Panc1 (cell line): ENCODE results near the gene ABAT. TPM values are rescaled to one million over a fixed set of nuclear protein-coding genes. Genes with fewer than 3 reads are reported as not detected.

Experiments
- ATAC-seq: fragments of 200-7000 bp; cut with Tn5 transposase; 2 replicates; pipeline ENCODE4 v1.9.1; 2020; ENCODE audit warnings: mild to moderate bottlenecking, moderate library complexity
- BruUV-seq: library from RNA; stranded (reverse); fragments of 400-500 nt; replicated peaks from 2 replicates; lab custom pipeline; 2021; lab: Mats Ljungman, UMichigan
- CTCF ChIA-PET: fragments of 300-600 bp; sonication (Branson Sonifier 250); formaldehyde crosslinking; loops from one replicate; lab custom pipeline; 2022; ENCODE audit warnings: antibody characterized with exemption; lab: Charles Lee
- POLR2A ChIA-PET: fragments of 300-600 bp; sonication (Branson Sonifier 250); formaldehyde crosslinking; loops from one replicate; lab custom pipeline; 2022; ENCODE audit warnings: antibody characterized with exemption; lab: Charles Lee
- DNase-seq: peaks from one replicate; pipeline ENCODE4 v3.0.0-alpha.2; 2010; ENCODE audit warnings: low read depth, low spot score
- H3K27ac ChIP-seq: 2 replicates; pipeline ENCODE4 v1.5.1; 2011; ENCODE audit warnings: mild to moderate bottlenecking, low read length, inconsistent platforms
- H3K27me3 ChIP-seq: fragments of 200-500 bp; sonication (Bioruptor generic); 2 replicates; pipeline ENCODE4 v1.6.0; 2014; ENCODE audit warnings: low read length, inconsistent platforms; ENCODE audit not compliant: control insufficient read depth, insufficient read depth
- H3K36me3 ChIP-seq: fragments of 200-500 bp; sonication (Bioruptor generic); 2 replicates; pipeline ENCODE4 v1.5.1; 2014; ENCODE audit warnings: inconsistent platforms, mild to moderate bottlenecking, low read length, moderate library complexity; ENCODE audit not compliant: control insufficient read depth, insufficient read depth
- H3K4me1 ChIP-seq: 2 replicates; pipeline ENCODE4 v1.5.1; 2011; ENCODE audit warnings: inconsistent platforms, mild to moderate bottlenecking, low read length, moderate library complexity; ENCODE audit not compliant: control insufficient read depth, insufficient read depth
- H3K4me3 ChIP-seq, 2 experiments: 2 replicates each; pipeline ENCODE4 v1.5.1; 2011 to 2012; ENCODE audit warnings: low read depth in 2 of 2, low read length in 2 of 2, mild to moderate bottlenecking in 2 of 2, inconsistent platforms in 1 of 2, moderate library complexity in 1 of 2
- H3K9me3 ChIP-seq: fragments of 200-500 bp; sonication (Bioruptor generic); 2 replicates; pipeline ENCODE4 v1.5.1; 2014; ENCODE audit warnings: low read depth, mild to moderate bottlenecking, inconsistent platforms, low read length, moderate library complexity; ENCODE audit not compliant: control insufficient read depth, insufficient read depth
- CTCF ChIP-seq: fragments of 450-650 bp; IDR thresholded peaks from 2 replicates; pipeline ENCODE4 v1.5.1; 2017; ENCODE audit warnings: mild to moderate bottlenecking
- POLR2AphosphoS5 ChIP-seq: IDR thresholded peaks from 2 replicates; pipeline ENCODE4 v1.6.1; 2012; ENCODE audit warnings: mild to moderate bottlenecking, low read depth, low read length, moderate library complexity
- REST ChIP-seq, 2 experiments: IDR thresholded peaks; 2 replicates each; pipeline ENCODE4 v1.6.1; 2011 to 2012; ENCODE audit warnings: low read depth in 2 of 2, control low read depth in 1 of 2, low read length in 1 of 2, mild to moderate bottlenecking in 1 of 2, moderate library complexity in 1 of 2; ENCODE audit not compliant: insufficient read depth in 1 of 2
- SIN3A ChIP-seq: IDR thresholded peaks from 2 replicates; pipeline ENCODE4 v1.6.1; 2012; ENCODE audit warnings: low read depth, mild to moderate bottlenecking, low read length, moderate library complexity, borderline replicate concordance; ENCODE audit not compliant: insufficient read depth
- TCF7L2 ChIP-seq: IDR thresholded peaks from 2 replicates; pipeline ENCODE4 v1.6.1; 2011; ENCODE audit warnings: mild to moderate bottlenecking, low read depth, low read length, inconsistent platforms
- in situ Hi-C: cut with HindIII; loops from 2 replicates; pipeline ENCODE4 v1.10.0; 2016; ENCODE audit warnings: low sequenced_read_pairs, low pct_unique_long_range_greater_than_20kb
- intact Hi-C: fragments of 100-400 bp; cut with micrococcal nuclease; formaldehyde crosslinking; loops from one replicate; pipeline ENCODE4 v1.10.0; 2022; ENCODE audit not compliant: unreplicated experiment
- total RNA-seq: library from RNA; stranded (reverse); gene quantifications from one replicate; pipeline ENCODE4 v1.2.1, GENCODE V29; 2021; ENCODE audit not compliant: unreplicated experiment

ABAT gene
- total RNA-seq, 1 experiment from 2014 or later = 0.77 TPM

- CTCF ChIA-PET = no interaction called here
- Histone ChIP-seq H3K9me3 (no peaks in the 10 kb centered on the region), H3K4me3 (no peak overlapping the region), H3K36me3 (peaks cover 12% of the 10 kb centered on the region), H3K4me1 (no peaks in the 10 kb centered on the region), H3K27me3 (no peaks in the 10 kb centered on the region), H3K27ac (no peak overlapping the region)
- no TSS peak for BruUV-seq
- POLR2A ChIA-PET = no interaction called here
- intact Hi-C loops (no loop called here), in situ Hi-C loops (no loop called here)
- TF ChIP-seq CTCF (no peak), TCF7L2 (no peak), REST (IDR thresholded peaks at IDR 0.05; ENCODE audit: insufficient read depth in 1 of 2, low read depth in 2 of 2, low read length in 1 of 2) (no peak), SIN3A (no peak), POLR2AphosphoS5 (no peak)
- no peak for DNase-seq
- ATAC-seq = no peak
Measured at GRCh38 chr16:8642146-8642545, 32.3 kb upstream of the ABAT start.

GRCh38 chr16:8644211-8645140, 29.9 kb upstream of the ABAT start:
- DNase-seq (no peak), ATAC-seq (no peak)
- Histone ChIP-seq H3K27me3 (no peaks in the 10 kb centered on the region), H3K4me3 (no peak overlapping the region), H3K9me3 (no peaks in the 10 kb centered on the region), H3K4me1 (no peaks in the 10 kb centered on the region), H3K36me3 (peaks cover 12% of the 10 kb centered on the region), H3K27ac (no peak overlapping the region)
- no peak for TF ChIP-seq SIN3A
- BruUV-seq = no TSS peak
- intact Hi-C loops = no loop called here
- in situ Hi-C loops = no loop called here
- POLR2A ChIA-PET = no interaction called here
- CTCF ChIA-PET = no interaction called here

- peaks cover 12% of the 10 kb centered on the region for H3K36me3 ChIP-seq
- CTCF ChIA-PET = no interaction called here
Measured at GRCh38 chr16:8645141-8645521, 29.3 kb upstream of the ABAT start.

More at GRCh38 chr16:8645141-8645521, 29.3 kb upstream of the ABAT start:
- DNase-seq = no peak
- in situ Hi-C loops = no loop called here
- no peak for ATAC-seq
- H3K27ac ChIP-seq = no peak overlapping the region
- TF ChIP-seq CTCF = no peak
- TF ChIP-seq TCF7L2 = no peak
- TF ChIP-seq POLR2AphosphoS5 = no peak
- no peak for TF ChIP-seq REST (IDR thresholded peaks at IDR 0.05; ENCODE audit: insufficient read depth in 1 of 2, low read depth in 2 of 2, low read length in 1 of 2)
- no peak for TF ChIP-seq SIN3A
- H3K27me3 ChIP-seq = no peaks in the 10 kb centered on the region
- no peak overlapping the region for H3K4me3 ChIP-seq
- H3K4me1 ChIP-seq = no peaks in the 10 kb centered on the region
- POLR2A ChIA-PET = no interaction called here
- no TSS peak for BruUV-seq
- no peaks in the 10 kb centered on the region for H3K9me3 ChIP-seq
- intact Hi-C loops = no loop called here
